SK-N-SH treated with all-trans-retinoic acid at 6 μM for 48 hours (cell line): ENCODE results near the gene NDUFS4.

Experiments
- ESRRG ChIP-seq: fragments of 250-450 bp; sonication (Bioruptor Pico); IDR thresholded peaks from 2 replicates; pipeline ENCODE4 v1.6.1; 2021; ENCODE audit warnings: mild to moderate bottlenecking
- GLIS3 ChIP-seq: fragments of 250-450 bp; sonication (Bioruptor Pico); IDR thresholded peaks from 2 replicates; pipeline ENCODE4 v1.5.0; 2020; ENCODE audit warnings: mild to moderate bottlenecking, moderate library complexity
- TCF4 ChIP-seq: fragments of 250-450 bp; sonication (Bioruptor Pico); IDR thresholded peaks from 2 replicates; pipeline ENCODE4 v1.8.0; 2021; ENCODE audit warnings: mild to moderate bottlenecking, moderate library complexity, borderline replicate concordance
- TOX ChIP-seq: fragments of 250-450 bp; sonication (Bioruptor Pico); IDR thresholded peaks from 2 replicates; pipeline ENCODE4 v1.8.0; 2021; ENCODE audit warnings: mild to moderate bottlenecking, moderate library complexity, borderline replicate concordance
- TF ChIP-seq, protein P1 (sequence below): fragments of 250-450 bp; sonication (Bioruptor Pico); IDR thresholded peaks from 2 replicates; pipeline ENCODE4 v1.8.0; 2021; ENCODE audit warnings: low read depth, mild to moderate bottlenecking, moderate library complexity, borderline replicate concordance

- TF ChIP-seq GLIS3 (no peak), TCF4 (CRISPR knock-in tag) (no peak), TOX (CRISPR knock-in tag) (no peak), ESRRG (CRISPR knock-in tag) (no peak)
- TF ChIP-seq, protein P1, sequence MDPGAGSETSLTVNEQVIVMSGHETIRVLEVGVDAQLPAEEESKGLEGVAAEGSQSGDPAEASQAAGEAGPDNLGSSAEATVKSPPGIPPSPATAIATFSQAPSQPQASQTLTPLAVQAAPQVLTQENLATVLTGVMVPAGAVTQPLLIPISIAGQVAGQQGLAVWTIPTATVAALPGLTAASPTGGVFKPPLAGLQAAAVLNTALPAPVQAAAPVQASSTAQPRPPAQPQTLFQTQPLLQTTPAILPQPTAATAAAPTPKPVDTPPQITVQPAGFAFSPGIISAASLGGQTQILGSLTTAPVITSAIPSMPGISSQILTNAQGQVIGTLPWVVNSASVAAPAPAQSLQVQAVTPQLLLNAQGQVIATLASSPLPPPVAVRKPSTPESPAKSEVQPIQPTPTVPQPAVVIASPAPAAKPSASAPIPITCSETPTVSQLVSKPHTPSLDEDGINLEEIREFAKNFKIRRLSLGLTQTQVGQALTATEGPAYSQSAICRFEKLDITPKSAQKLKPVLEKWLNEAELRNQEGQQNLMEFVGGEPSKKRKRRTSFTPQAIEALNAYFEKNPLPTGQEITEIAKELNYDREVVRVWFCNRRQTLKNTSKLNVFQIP (CRISPR knock-in tag) = no peak
These were observed 18.4 kb downstream of the NDUFS4 start for GRCh38 chr5:53578854-53579253.
